Measurements from ENCODE around the gene MALSU1. TPM values are rescaled to one million over a fixed set of nuclear protein-coding genes. Genes with fewer than 3 reads are reported as not detected.

MALSU1 gene
- total RNA-seq, 1 experiment from 2014 or later: 108 TPM

DNA sequence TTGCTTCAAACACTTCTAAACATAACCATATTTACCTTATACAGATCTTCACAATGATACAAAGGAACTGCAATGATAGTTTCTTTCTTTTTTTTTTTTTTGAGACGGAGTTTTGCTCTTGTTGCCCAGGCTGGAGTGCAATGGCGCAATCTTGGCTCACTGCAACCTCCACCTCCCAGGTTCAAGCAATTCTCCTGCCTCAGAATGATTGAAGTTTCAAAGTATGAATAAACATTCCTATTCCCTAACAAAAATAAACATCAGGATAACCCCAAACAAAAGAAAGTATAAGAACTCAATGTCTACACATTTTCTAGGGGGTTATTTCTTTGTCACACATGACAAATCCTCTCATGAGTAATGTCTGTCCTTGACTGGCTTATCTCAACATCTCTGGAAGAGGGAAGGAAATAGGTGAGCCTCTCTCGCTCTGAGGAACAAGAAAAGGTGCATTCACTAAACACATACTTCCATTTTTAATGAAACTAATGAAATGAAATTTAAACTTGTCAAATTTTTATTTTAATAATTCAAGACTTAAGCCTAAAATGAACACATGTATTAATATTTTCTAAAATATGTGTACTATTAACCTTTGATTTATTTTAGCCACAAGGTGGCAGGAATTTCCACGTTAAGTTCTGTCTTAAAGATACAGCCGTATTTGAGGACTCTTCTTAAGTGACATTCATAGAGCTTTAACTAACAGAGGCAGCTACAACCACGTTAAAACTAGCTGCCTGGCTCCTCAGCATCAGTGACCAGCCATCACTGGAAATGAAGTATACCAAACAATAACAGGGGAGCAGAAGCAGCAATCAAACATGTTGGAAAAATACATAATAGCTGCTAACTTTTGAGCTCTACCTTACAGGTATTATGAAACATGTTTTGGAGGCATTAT lies 58.3 kb downstream of the MALSU1 start:
- peak; percentile 43 for DNase-seq (ENCODE audit: extremely low read depth, low read depth)

DNA sequence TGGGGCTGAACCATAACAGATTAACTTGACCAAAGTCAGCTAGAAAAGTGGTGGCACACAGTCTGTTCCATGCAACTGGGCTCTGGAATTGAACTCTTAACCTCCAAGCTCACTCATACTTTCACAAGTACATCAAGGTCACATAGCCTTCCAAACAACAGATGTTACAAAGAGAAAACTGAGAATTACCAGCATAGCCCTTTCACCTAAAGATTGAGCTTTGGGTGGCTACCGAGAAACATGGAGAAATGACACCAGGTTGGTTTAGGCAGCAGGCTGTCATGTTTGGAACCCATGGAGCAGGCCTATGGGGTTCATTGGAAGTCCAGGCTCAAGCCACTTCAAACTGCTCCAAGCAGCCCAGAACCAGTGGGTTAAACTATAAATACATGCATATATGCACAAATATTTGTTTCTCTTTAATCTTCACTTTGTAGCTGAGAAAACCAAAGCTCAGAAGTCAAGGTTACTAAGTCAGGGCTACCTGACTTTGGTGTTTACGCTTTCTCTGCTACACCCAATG lies 59.1 kb downstream of the MALSU1 start:
- no peak for DNase-seq (ENCODE audit: extremely low read depth, low read depth)

Other genes starting within 250 kb of the MALSU1 start
- gene KLHL7, start 193.6 kb upstream of the MALSU1 start, total RNA-seq (2014; rRNA removed; shearing (Covaris generic)): 43.5 and 50.9 TPM in 2 replicates
- gene NUP42, start 117.3 kb upstream of the MALSU1 start, total RNA-seq (2014; rRNA removed; shearing (Covaris generic)): 63.0 and 85.0 TPM in 2 replicates
- gene GPNMB, start 52.6 kb upstream of the MALSU1 start, total RNA-seq (2014; rRNA removed; shearing (Covaris generic)): 1.4 and 2.7 TPM in 2 replicates
- 78.9 and 85.4 TPM in 2 replicates for gene IGF2BP3, start 171.2 kb downstream of the MALSU1 start, total RNA-seq (2014; rRNA removed; shearing (Covaris generic))
- gene TRA2A, start 232.6 kb downstream of the MALSU1 start, total RNA-seq (2014; rRNA removed; shearing (Covaris generic)): 18.8 and 23.1 TPM in 2 replicates

Data from NCI-H460 (cell line).